GM12878 (cell line): ENCODE data around the gene NOL7. TPM values are rescaled to one million over a fixed set of nuclear protein-coding genes. Genes with fewer than 3 reads are reported as not detected.

Source experiments
- ATAC-seq: fragments of 200-7000 bp; cut with Tn5 transposase; 3 replicates; pipeline ENCODE4 v1.9.1; 2020; ENCODE audit warnings: mild to moderate bottlenecking, moderate library complexity
- BruUV-seq: library from RNA; stranded (reverse); fragments of 400-500 nt; replicated peaks from 2 replicates; lab custom pipeline; 2021; lab: Mats Ljungman, UMichigan
- CTCF ChIA-PET: fragments of 300-600 bp; sonication (Branson Sonifier 250); formaldehyde crosslinking; extraction: SDS; loops from one replicate; lab custom pipeline; 2021; ENCODE audit warnings: inconsistent platforms; lab: Yijun Ruan, JAX
- POLR2A ChIA-PET: fragments of 350-600 bp; formaldehyde crosslinking; extraction: SDS; loops from one replicate; lab custom pipeline; 2021; ENCODE audit warnings: inconsistent platforms; lab: Charles Lee
- RAD21 ChIA-PET: fragments of 300-600 bp; sonication (Branson Sonifier 250); formaldehyde crosslinking; loops from one replicate; lab custom pipeline; 2023; ENCODE audit warnings: antibody characterized with exemption; ENCODE audit not compliant: unreplicated experiment; lab: Charles Lee
- SMC1A ChIA-PET: fragments of 300-600 bp; sonication (Branson Sonifier 250); formaldehyde crosslinking; loops from one replicate; lab custom pipeline; 2023; ENCODE audit not compliant: unreplicated experiment, uncharacterized antibody; lab: Charles Lee
- DNase-seq: peaks from one replicate; pipeline ENCODE4 v3.0.0-alpha.2; 2011; ENCODE audit warnings: low read depth, low spot score
- FAIRE-seq: peaks from 3 replicates; lab custom pipeline; 2011; peaks lifted over from hg19 to GRCh38; lab: Jason Lieb, UNC
- H2AFZ ChIP-seq: 2 replicates; pipeline ENCODE4 v1.6.0; 2011; ENCODE audit warnings: low read depth, low read length, control low read depth; ENCODE audit not compliant: control insufficient read depth
- H3K27ac ChIP-seq: 2 replicates; pipeline ENCODE4 v1.5.1; 2011; ENCODE audit warnings: control low read depth; ENCODE audit not compliant: control insufficient read depth, insufficient read depth
- H3K27me3 ChIP-seq, 2 experiments: replicated peaks in 1 of 2; 2 replicates each; pipeline versions ENCODE4 v1.6.0 to v1.6.1; 2011; ENCODE audit warnings: low read length in 1 of 2; ENCODE audit not compliant: control insufficient read depth in 2 of 2, insufficient read depth in 2 of 2
- H3K36me3 ChIP-seq, 2 experiments: 2 replicates each; pipeline ENCODE4 v1.5.1; 2011; ENCODE audit warnings: low read length in 1 of 2; ENCODE audit not compliant: control insufficient read depth in 2 of 2, insufficient read depth in 2 of 2
- H3K4me1 ChIP-seq: 2 replicates; pipeline ENCODE4 v1.6.1; 2011; ENCODE audit warnings: mild to moderate bottlenecking, low read length, moderate library complexity, mixed read lengths; ENCODE audit not compliant: control insufficient read depth, insufficient read depth
- H3K4me2 ChIP-seq: 2 replicates; pipeline ENCODE4 v1.6.0; 2011; ENCODE audit warnings: control low read depth; ENCODE audit not compliant: control insufficient read depth, insufficient read depth
- H3K4me3 ChIP-seq: fragments of 200-600 bp; sonication (generic); 2 replicates; pipeline ENCODE4 v1.5.1; 2016
- H3K79me2 ChIP-seq: 2 replicates; pipeline ENCODE4 v1.6.0; 2011; ENCODE audit warnings: low read length; ENCODE audit not compliant: control insufficient read depth, insufficient read depth
- H3K9ac ChIP-seq: 2 replicates; pipeline ENCODE4 v1.8.0; 2011; ENCODE audit warnings: low read length, control low read depth, mixed read lengths; ENCODE audit not compliant: control insufficient read depth, insufficient read depth
- H3K9me3 ChIP-seq: replicated peaks from 3 replicates; pipeline ENCODE4 v1.5.1; 2011; ENCODE audit warnings: mild to moderate bottlenecking, low read length; ENCODE audit not compliant: control insufficient read depth, insufficient read depth
- H4K20me1 ChIP-seq: 2 replicates; pipeline ENCODE4 v1.6.0; 2011; ENCODE audit not compliant: control insufficient read depth, insufficient read depth
- BMI1 ChIP-seq: fragments of 450-650 bp; IDR thresholded peaks from 2 replicates; pipeline ENCODE4 v1.6.1; 2016; ENCODE audit warnings: mild to moderate bottlenecking, moderate library complexity, borderline replicate concordance
- CEBPB ChIP-seq, 2 experiments: fragments of 150-350 bp in 1 of 2; IDR thresholded peaks; 2 replicates each; pipeline ENCODE4 v1.6.1; 2012 to 2014; ENCODE audit warnings: low read depth in 2 of 2, low read length in 2 of 2, borderline replicate concordance in 1 of 2, inconsistent platforms in 1 of 2
- CREB1 ChIP-seq: IDR thresholded peaks from 2 replicates; pipeline ENCODE4 v1.6.1; 2012; ENCODE audit warnings: low read depth, mild to moderate bottlenecking, inconsistent platforms
- EP300 ChIP-seq, 2 experiments: fragments of 150-350 bp in 1 of 2; IDR thresholded peaks; 2 replicates each; pipeline ENCODE4 v1.6.1; 2011 to 2012; ENCODE audit warnings: low read depth in 2 of 2, low read length in 2 of 2, borderline replicate concordance in 1 of 2, improper control_type of control experiment in 1 of 2, inconsistent platforms in 1 of 2; ENCODE audit not compliant: control insufficient read depth in 1 of 2
- EZH2 ChIP-seq: IDR thresholded peaks from 2 replicates; pipeline ENCODE4 v1.6.1; 2012; ENCODE audit warnings: low read depth, mild to moderate bottlenecking, control low read depth, inconsistent platforms, low read length, borderline replicate concordance; ENCODE audit not compliant: control insufficient read depth
- HDGF ChIP-seq: fragments of 450-650 bp; IDR thresholded peaks from 2 replicates; pipeline ENCODE4 v1.6.1; 2016; ENCODE audit warnings: antibody characterized with exemption
- PML ChIP-seq: IDR thresholded peaks from 2 replicates; pipeline ENCODE4 v1.6.1; 2012; ENCODE audit warnings: low read length, inconsistent platforms
- POLR2A ChIP-seq: IDR thresholded peaks from 2 replicates; pipeline ENCODE4 v1.6.1; 2011; ENCODE audit warnings: low read depth, mild to moderate bottlenecking, low read length
- YY1 ChIP-seq: IDR thresholded peaks from 2 replicates; pipeline ENCODE4 v1.6.1; 2011; ENCODE audit warnings: low read depth, mild to moderate bottlenecking, low read length
- ZZZ3 ChIP-seq: IDR thresholded peaks from 2 replicates; pipeline ENCODE4 v1.6.1; 2011; ENCODE audit warnings: low read depth; ENCODE audit not compliant: control insufficient read depth, insufficient read length
- WGBS: methylation state at CpG from one replicate; pipeline ENCODE4 v1.1.6; 2016; ENCODE audit warnings: low lambda C conversion rate; ENCODE audit not compliant: insufficient replicate concordance, insufficient coverage; ENCODE audit errors: missing lambda C conversion rate; 5-methylcytosine and 5-hydroxymethylcytosine counted together
- in situ Hi-C: fragments of 300-500 bp; cut with MboI; formaldehyde crosslinking; loops from 9 replicates; pipeline ENCODE4 v1.14.3; 2018; ENCODE audit warnings: mixed read lengths
- intact Hi-C: fragments of 100-400 bp; cut with micrococcal nuclease; formaldehyde crosslinking; loops from one replicate; pipeline ENCODE4 v1.14.2; 2022; ENCODE audit not compliant: unreplicated experiment
- polyA plus RNA-seq, 11 experiments: library from polyadenylated mRNA; depleted of rRNA in 4 of 11; unstranded in 6 of 11; stranded (reverse) in 5 of 11; fragments of >200 nt; fragmentation: Nextera tagmentation in 4 of 11; fragmentation: Illumina TruSeq in 1 of 11; extraction: Ambion mirVana in 4 of 11; extraction: Trizol in 1 of 11; gene quantifications; 1 replicate in 1 of 11; 2 replicates in 10 of 11; pipeline versions ENCODE4 v1.2.1 to v1.2.3, GENCODE V29; 2011 to 2016; ENCODE audit warnings: inconsistent platforms in 2 of 11, missing spikeins in 2 of 11, low read depth in 1 of 11
- total RNA-seq, 4 experiments: library from RNA; depleted of rRNA in 3 of 4; stranded (reverse); fragments of >200 nt in 3 of 4; fragmentation: Illumina TruSeq in 1 of 4; extraction: Trizol in 1 of 4; gene quantifications; 2 replicates each; pipeline versions ENCODE4 v1.2.1 to v1.2.3, GENCODE V29; 2013 to 2021
- TF ChIP-seq, protein P1 (sequence below): IDR thresholded peaks from 2 replicates; pipeline ENCODE4 v1.6.1; 2012; ENCODE audit warnings: low read depth, low read length, improper control_type of control experiment
- TF ChIP-seq, protein P2 (sequence below): IDR thresholded peaks from 2 replicates; pipeline ENCODE4 v1.6.1; 2012; ENCODE audit warnings: low read depth, low read length, improper control_type of control experiment
- TF ChIP-seq, protein P3 (sequence below): fragments of 450-650 bp; IDR thresholded peaks from 2 replicates; pipeline ENCODE4 v1.6.1; 2017; ENCODE audit warnings: antibody characterized with exemption, mild to moderate bottlenecking, moderate library complexity

The NOL7 gene
- total and polyA plus RNA-seq, 10 of the 15 experiments (the other 5 are each of a cell fraction or from before 2014, with no cell fraction given), result 12.2 to 222 (median 86.2) TPM

DNA sequence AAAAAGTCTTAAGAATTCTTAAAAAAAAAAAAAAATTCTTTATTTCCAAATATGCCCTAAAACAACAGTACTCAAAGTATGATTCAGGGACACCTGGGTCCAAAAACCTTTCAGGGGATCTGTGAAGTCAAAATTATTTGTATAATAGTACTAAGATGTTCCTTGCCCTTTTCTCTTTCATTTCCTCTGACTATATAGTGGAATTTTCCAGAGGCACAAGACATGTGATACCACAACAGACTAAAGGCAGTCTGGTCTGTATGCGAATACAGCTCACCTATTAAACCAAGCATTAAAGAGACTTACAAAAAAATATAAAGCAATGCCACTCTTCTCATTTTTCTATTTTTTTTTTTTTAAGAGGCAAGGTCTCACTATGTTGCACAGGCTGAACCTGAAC lies 15.4 kb downstream of the NOL7 start:
- Histone ChIP-seq H3K79me2 (no peaks in the 10 kb centered on the region), H3K9ac (no peak overlapping the region), H3K27me3 (no peaks in the 10 kb centered on the region), H3K36me3 (peaks cover 0 to 26% of the 10 kb centered on the region in 2 experiments; a peak in 3 of 4 replicates), H3K9me3 (no peaks in the 10 kb centered on the region), H3K4me3 (no peak overlapping the region), H3K4me2 (no peak overlapping the region), H2AFZ (no peak overlapping the region), H3K27ac (no peak overlapping the region), H4K20me1 (no peaks in the 10 kb centered on the region), H3K4me1 (no peaks in the 10 kb centered on the region)
- in situ Hi-C loops (no loop called here), intact Hi-C loops (no loop called here)
- no peak for ATAC-seq
- CTCF ChIA-PET, result interaction anchor here (0.6 to 1.4 kb wide), 5 partner anchors 9 to 176 kb away, joined by 3 to 4 read pairs (median 3); no protein-coding TSS in a partner anchor
- WGBS, result 100% methylated on average over 1 of the region's 1 CpG
- SMC1A ChIA-PET, result interaction anchor here (1.2 to 1.5 kb wide), 5 partner anchors 15 to 40 kb away, joined by 3 to 4 read pairs (median 4); partner anchors contain the start of gene NOL7
- RAD21 ChIA-PET, result no interaction called here
- BruUV-seq, result no TSS peak
- POLR2A ChIA-PET, result no interaction called here
- no peak for DNase-seq
- FAIRE-seq, result no peak
- no peak for TF ChIP-seq EP300 (IDR thresholded peaks at IDR 0.05; ENCODE audit: borderline replicate concordance in 1 of 2, control insufficient read depth in 1 of 2, low read depth in 2 of 2, low read length in 2 of 2)
- TF ChIP-seq, protein P1, sequence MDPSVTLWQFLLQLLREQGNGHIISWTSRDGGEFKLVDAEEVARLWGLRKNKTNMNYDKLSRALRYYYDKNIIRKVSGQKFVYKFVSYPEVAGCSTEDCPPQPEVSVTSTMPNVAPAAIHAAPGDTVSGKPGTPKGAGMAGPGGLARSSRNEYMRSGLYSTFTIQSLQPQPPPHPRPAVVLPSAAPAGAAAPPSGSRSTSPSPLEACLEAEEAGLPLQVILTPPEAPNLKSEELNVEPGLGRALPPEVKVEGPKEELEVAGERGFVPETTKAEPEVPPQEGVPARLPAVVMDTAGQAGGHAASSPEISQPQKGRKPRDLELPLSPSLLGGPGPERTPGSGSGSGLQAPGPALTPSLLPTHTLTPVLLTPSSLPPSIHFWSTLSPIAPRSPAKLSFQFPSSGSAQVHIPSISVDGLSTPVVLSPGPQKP, result no peak
- TF ChIP-seq POLR2A, result no peak
- TF ChIP-seq, protein P2, sequence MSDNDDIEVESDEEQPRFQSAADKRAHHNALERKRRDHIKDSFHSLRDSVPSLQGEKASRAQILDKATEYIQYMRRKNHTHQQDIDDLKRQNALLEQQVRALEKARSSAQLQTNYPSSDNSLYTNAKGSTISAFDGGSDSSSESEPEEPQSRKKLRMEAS, result no peak
- no peak for TF ChIP-seq EZH2
- TF ChIP-seq CREB1, result no peak
- no peak for TF ChIP-seq PML
- no peak for TF ChIP-seq CEBPB (IDR thresholded peaks at IDR 0.05; ENCODE audit: borderline replicate concordance in 1 of 2, low read depth in 2 of 2, low read length in 2 of 2)
- TF ChIP-seq BMI1, result no peak
- TF ChIP-seq ZZZ3, result no peak
- TF ChIP-seq YY1, result no peak
- no peak for TF ChIP-seq HDGF
- TF ChIP-seq, protein P3, sequence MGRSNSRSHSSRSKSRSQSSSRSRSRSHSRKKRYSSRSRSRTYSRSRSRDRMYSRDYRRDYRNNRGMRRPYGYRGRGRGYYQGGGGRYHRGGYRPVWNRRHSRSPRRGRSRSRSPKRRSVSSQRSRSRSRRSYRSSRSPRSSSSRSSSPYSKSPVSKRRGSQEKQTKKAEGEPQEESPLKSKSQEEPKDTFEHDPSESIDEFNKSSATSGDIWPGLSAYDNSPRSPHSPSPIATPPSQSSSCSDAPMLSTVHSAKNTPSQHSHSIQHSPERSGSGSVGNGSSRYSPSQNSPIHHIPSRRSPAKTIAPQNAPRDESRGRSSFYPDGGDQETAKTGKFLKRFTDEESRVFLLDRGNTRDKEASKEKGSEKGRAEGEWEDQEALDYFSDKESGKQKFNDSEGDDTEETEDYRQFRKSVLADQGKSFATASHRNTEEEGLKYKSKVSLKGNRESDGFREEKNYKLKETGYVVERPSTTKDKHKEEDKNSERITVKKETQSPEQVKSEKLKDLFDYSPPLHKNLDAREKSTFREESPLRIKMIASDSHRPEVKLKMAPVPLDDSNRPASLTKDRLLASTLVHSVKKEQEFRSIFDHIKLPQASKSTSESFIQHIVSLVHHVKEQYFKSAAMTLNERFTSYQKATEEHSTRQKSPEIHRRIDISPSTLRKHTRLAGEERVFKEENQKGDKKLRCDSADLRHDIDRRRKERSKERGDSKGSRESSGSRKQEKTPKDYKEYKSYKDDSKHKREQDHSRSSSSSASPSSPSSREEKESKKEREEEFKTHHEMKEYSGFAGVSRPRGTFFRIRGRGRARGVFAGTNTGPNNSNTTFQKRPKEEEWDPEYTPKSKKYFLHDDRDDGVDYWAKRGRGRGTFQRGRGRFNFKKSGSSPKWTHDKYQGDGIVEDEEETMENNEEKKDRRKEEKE, result no peak
